Gastroesophageal sphincter (tissue), 3 donors: ENCODE measurements around the gene CTXN3.

Experiments
- EP300 ChIP-seq: sonication (generic); formaldehyde crosslinking; IDR thresholded peaks from one replicate; pipeline ENCODE4 v1.6.1; 2017; ENCODE audit warnings: antibody characterized with exemption, mild to moderate bottlenecking
- POLR2A ChIP-seq, 2 donors: fragments of 450-650 bp; IDR thresholded peaks; one replicate each; pipeline ENCODE4 v1.6.1; 2017; ENCODE audit warnings: antibody characterized with exemption in 2 of 2, mild to moderate bottlenecking in 2 of 2, moderate library complexity in 1 of 2
- POLR2AphosphoS5 ChIP-seq: sonication (generic); formaldehyde crosslinking; IDR thresholded peaks from one replicate; pipeline ENCODE4 v1.6.1; 2017; ENCODE audit warnings: antibody characterized with exemption
- TF ChIP-seq, protein P1 (sequence below), 4 experiments: fragments of 200-600 bp in 2 of 4; fragments of 450-650 bp in 2 of 4; sonication (generic) in 1 of 4; IDR thresholded peaks; one replicate each; pipeline ENCODE4 v1.5.1; 2017 to 2019; ENCODE audit warnings: antibody characterized with exemption in 4 of 4, mild to moderate bottlenecking in 2 of 4, moderate library complexity in 2 of 4

DNA sequence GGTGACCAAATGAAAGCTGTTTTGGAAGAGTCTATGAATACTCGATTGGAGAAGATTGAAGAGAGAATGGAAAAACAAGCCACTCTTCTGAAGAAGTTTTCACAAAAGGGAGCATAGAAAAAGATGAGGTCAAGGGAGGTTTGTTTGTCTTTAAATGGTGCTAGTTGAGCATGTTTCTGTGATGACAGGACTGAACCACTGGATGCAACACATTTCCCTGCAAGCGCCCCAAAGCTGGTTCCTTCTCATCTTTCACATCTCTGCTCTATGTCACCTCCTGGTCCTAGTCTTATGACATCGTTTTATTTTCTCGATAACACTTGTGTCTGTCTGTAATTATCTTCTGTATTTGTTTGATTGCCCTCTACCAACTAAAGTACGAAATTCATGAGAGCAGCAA, 50.5 kb downstream of the CTXN3 start:
- TF ChIP-seq, protein P1, sequence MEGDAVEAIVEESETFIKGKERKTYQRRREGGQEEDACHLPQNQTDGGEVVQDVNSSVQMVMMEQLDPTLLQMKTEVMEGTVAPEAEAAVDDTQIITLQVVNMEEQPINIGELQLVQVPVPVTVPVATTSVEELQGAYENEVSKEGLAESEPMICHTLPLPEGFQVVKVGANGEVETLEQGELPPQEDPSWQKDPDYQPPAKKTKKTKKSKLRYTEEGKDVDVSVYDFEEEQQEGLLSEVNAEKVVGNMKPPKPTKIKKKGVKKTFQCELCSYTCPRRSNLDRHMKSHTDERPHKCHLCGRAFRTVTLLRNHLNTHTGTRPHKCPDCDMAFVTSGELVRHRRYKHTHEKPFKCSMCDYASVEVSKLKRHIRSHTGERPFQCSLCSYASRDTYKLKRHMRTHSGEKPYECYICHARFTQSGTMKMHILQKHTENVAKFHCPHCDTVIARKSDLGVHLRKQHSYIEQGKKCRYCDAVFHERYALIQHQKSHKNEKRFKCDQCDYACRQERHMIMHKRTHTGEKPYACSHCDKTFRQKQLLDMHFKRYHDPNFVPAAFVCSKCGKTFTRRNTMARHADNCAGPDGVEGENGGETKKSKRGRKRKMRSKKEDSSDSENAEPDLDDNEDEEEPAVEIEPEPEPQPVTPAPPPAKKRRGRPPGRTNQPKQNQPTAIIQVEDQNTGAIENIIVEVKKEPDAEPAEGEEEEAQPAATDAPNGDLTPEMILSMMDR (IDR thresholded peaks at IDR 0.05) = no peak
- TF ChIP-seq POLR2A (IDR thresholded peaks at IDR 0.05) (no peak), POLR2AphosphoS5 (no peak), EP300 (no peak)
